Activated T-cell treated with anti-CD3 and anti-CD28 coated beads, Interleukin-2, amount 50 U/mL, for 72 hours (primary cell): ENCODE results near the gene NLRP1. TPM values are rescaled to one million over a fixed set of nuclear protein-coding genes. Genes with fewer than 3 reads are reported as not detected.

Experiments used
- ATAC-seq, 2 donors: fragments of 150-1000 bp; cut with Tn5 transposase; replicated peaks in 1 of 2; 2 replicates each; pipeline ENCODE4 v1.10.0; 2021; ENCODE audit warnings: moderate library complexity in 2 of 2, mild to moderate bottlenecking in 1 of 2
- DNase-seq, 2 donors: peaks; one replicate each; pipeline ENCODE4 v3.0.0; 2021 to 2022; ENCODE audit warnings: mixed read lengths in 1 of 2
- H3K27ac Mint-ChIP-seq: one replicate; pipeline ENCODE4 v1.8.0; 2022; ENCODE audit warnings: mild to moderate bottlenecking, moderate library complexity, mixed read lengths
- H3K27me3 Mint-ChIP-seq: one replicate; pipeline ENCODE4 v1.8.0; 2022; ENCODE audit warnings: low read depth, mixed read lengths
- H3K36me3 Mint-ChIP-seq, 2 donors: one replicate each; pipeline ENCODE4 v1.8.0; 2022; ENCODE audit warnings: mixed read lengths in 2 of 2, mild to moderate bottlenecking in 1 of 2; ENCODE audit not compliant: insufficient read depth in 2 of 2
- H3K4me1 Mint-ChIP-seq: one replicate; pipeline ENCODE4 v1.8.0; 2022; ENCODE audit warnings: low read depth, mixed read lengths
- H3K4me3 Mint-ChIP-seq, 2 donors: one replicate each; pipeline ENCODE4 v1.8.0; 2022; ENCODE audit warnings: mild to moderate bottlenecking in 2 of 2, mixed read lengths in 2 of 2, moderate library complexity in 2 of 2
- H3K9me3 Mint-ChIP-seq, 2 donors: one replicate each; pipeline ENCODE4 v1.8.0; 2022; ENCODE audit warnings: mixed read lengths in 2 of 2
- total RNA-seq, 2 donors: library from RNA; stranded (reverse); gene quantifications; one replicate each; pipeline ENCODE4 v1.2.3, GENCODE V29; 2022

The NLRP1 gene
- total RNA-seq, 2 donors from 2014 or later: 79.0 to 83.9 TPM

DNA sequence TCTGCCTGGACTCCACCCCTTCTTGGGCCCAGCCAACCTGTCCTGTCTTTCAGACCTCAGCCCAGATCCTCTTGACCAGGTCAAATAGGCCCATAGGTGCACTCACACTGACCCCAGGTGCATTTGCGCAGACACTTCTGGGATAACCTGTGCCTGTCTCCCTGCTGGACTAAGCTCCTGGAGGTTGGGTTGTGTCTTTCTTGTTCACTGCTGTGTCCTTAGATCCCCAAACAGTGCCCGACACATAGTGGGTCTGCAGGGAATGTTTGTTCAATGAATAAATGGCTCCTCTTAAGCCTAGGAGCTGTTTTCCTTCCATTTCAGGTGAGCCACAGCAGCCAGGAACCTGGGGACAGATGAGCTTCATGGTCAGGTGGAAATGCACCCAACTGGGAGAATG, 48.9 kb downstream of the NLRP1 start:
- Mint-ChIP-seq H3K27me3 (no peaks in the 10 kb centered on the region), H3K4me1 (no peaks in the 10 kb centered on the region), H3K27ac (peak overlapping the region; percentile 16), H3K4me3 (no peak overlapping the region), H3K36me3 (peaks cover 2 to 5% of the 10 kb centered on the region in 2 donors), H3K9me3 (no peaks in the 10 kb centered on the region)
- DNase-seq: no peak
- ATAC-seq: no peak

DNA sequence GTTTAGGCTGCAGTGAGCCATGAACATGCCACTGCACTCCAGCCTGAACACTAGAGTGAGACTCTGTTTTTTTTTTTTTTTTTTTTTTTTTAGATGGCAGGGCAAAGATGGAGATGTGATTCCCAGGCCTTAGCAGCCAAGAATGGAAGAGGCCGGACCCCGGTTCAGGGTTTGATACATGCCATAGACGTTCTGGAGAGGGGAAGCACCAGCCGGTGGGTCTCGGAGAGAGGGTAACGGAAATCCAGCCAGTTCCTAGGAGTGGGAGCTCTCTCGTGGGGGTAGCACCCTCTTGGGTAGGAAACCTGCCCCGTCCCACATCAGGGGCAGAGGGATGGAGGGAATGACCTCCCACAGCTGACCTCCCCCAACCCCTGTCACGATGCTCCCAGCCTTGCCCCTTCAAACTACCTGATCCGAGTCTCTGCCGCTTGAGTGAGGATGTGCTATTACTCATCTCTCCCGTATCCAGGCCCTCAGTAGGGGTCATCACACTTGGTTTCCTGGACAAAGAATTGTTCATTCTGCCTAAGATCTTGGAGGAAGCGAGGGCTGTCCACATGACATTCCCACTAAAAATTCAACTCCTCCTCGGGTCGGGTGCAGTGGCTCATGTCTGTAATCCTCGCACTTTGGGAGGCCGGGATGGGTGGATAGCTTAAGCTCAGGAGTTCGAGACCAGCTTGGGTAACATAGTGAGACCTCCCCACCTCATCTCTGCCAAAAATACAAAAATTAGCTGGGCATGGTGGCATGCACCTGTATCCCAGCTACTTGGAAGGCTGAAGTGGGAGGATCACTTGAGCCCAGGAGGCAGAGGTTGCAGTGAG, 50.6 kb downstream of the NLRP1 start:
- H3K27me3 Mint-ChIP-seq: no peaks in the 10 kb centered on the region
- no peaks in the 10 kb centered on the region for H3K4me1 Mint-ChIP-seq
- no peak overlapping the region for H3K27ac Mint-ChIP-seq
- H3K9me3 Mint-ChIP-seq: no peaks in the 10 kb centered on the region
- no peak overlapping the region for H3K4me3 Mint-ChIP-seq
- ATAC-seq: no peak
- DNase-seq: no peak
- H3K36me3 Mint-ChIP-seq: peaks cover 5 to 7% of the 10 kb centered on the region in 2 donors

DNA sequence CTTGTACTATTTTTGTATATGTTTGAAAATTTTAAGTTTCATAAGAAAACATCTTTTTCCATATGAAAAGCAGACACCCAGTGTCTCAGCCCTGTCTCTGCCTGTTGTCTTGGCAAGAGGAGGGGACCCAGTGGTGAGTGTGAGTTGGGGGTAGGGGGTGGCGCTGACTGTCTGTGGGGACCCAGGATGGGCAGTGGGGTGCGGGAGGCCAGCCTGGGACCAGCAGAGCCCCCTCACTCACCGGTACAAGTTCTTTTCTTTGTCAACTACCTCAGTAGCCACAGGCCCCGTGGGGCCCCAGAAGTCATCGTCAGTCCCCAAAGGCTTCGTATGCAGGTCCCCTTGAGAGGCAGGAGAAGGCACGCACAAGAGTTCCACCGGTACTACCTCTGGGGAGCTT, 51.7 kb downstream of the NLRP1 start:
- no peaks in the 10 kb centered on the region for H3K27me3 Mint-ChIP-seq
- no peak overlapping the region for H3K4me3 Mint-ChIP-seq
- peaks cover 5 to 7% of the 10 kb centered on the region in 2 donors for H3K36me3 Mint-ChIP-seq
- ATAC-seq (no peak), DNase-seq (no peak)
- H3K9me3 Mint-ChIP-seq: no peaks in the 10 kb centered on the region
- no peaks in the 10 kb centered on the region for H3K4me1 Mint-ChIP-seq
- no peak overlapping the region for H3K27ac Mint-ChIP-seq

DNA sequence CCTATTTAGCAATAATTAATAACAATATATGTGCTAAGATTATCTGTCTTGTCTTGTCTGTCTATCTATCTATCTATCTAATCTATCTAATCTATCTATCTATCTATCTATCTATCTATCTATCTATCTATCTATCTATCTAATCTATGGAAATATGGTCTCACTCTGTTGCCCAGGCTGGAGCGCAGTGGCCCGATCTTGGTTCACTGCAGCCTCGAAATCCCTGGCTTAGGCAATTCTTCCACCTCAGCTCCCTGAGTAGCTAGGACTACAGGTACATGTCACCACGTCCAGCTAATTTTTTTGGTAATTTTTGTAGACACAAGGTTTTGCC, 53.3 kb downstream of the NLRP1 start:
- Mint-ChIP-seq H3K36me3 (peaks cover 4 to 5% of the 10 kb centered on the region in 2 donors), H3K4me1 (peaks cover 15% of the 10 kb centered on the region), H3K27ac (no peak overlapping the region), H3K4me3 (no peak overlapping the region), H3K27me3 (no peaks in the 10 kb centered on the region), H3K9me3 (no peaks in the 10 kb centered on the region)
- no peak for ATAC-seq
- DNase-seq: no peak

DNA sequence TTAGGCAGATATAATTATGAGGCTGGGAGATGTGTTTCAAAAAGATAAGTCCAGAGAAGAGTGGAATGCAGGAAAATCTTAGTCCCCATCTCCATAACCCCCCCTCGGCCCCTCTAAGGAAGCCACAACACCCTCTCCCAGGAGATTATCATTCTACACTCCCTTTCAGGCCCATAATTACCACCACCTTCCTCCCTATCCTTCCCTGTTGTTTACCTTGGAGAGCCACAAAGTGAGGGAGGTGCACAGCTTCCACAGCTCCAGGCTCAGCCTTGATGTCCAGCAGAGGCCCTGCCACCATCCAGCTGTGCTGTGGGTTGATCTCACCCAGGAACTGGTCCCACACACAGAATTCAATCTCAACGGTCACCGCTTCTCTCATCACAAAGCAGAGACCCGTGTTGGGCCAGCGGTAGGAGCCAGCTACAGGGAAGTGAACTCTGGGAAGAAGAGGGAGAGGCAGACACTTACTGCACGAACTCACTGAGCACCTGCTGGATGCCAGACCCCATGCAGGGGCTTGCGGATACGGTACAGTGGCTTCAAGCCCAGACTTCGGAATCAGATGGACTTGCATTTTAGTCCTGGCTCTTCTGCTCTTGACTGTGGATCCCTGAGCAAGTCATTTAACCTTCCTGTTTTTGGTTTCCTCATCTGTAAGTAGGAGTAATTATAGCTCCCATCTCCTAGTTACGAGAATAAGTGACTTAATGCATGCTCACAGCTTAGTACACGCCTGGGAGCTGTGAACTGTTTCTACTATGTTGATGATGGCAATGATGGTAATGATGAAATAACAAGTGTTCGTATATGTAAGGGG, 53.8 kb downstream of the NLRP1 start:
- H3K4me3 Mint-ChIP-seq: no peak overlapping the region
- no peaks in the 10 kb centered on the region for H3K27me3 Mint-ChIP-seq
- peaks cover 4 to 5% of the 10 kb centered on the region in 2 donors for H3K36me3 Mint-ChIP-seq
- no peaks in the 10 kb centered on the region for H3K9me3 Mint-ChIP-seq
- H3K4me1 Mint-ChIP-seq: peaks cover 18% of the 10 kb centered on the region
- DNase-seq (no peak), ATAC-seq (no peak)
- H3K27ac Mint-ChIP-seq: peak overlapping the region; percentile 21

DNA sequence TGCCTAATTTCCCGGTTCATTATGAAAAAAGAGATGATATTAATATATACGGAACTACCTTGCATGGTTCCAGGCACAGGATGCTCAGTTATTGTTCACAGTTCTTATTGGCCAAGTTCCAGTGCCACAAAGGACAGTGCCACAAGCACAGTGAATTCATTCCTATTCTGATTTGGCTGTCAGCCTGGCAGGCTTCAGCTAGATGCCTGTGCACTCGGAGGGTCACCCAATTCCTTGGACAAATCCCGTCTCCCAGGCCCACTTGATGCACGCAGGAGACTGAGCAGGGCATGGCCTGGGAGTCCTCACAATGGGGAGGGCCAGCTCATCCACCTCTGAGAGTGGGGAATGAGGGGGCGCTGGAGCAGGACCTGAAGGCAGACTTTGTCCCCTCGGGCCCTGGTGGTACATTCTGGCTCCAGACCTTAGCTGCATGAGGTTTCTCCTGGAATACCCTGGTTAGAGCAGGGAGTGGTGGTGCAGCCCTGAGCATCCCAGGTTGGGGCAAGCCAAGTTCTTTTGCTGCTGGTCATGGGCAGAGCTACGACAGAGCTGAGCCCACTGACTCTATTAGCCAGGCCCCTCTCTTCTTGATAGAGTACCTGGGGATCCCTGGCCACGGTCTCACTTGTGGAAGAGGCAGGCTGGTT, 56.6 kb downstream of the NLRP1 start:
- peaks cover 18% of the 10 kb centered on the region for H3K4me1 Mint-ChIP-seq
- no peaks in the 10 kb centered on the region for H3K27me3 Mint-ChIP-seq
- DNase-seq: no peak
- H3K9me3 Mint-ChIP-seq: no peaks in the 10 kb centered on the region
- H3K27ac Mint-ChIP-seq: no peak overlapping the region
- ATAC-seq: no peak
- no peak overlapping the region for H3K4me3 Mint-ChIP-seq
- peaks cover 4 to 5% of the 10 kb centered on the region in 2 donors for H3K36me3 Mint-ChIP-seq

DNA sequence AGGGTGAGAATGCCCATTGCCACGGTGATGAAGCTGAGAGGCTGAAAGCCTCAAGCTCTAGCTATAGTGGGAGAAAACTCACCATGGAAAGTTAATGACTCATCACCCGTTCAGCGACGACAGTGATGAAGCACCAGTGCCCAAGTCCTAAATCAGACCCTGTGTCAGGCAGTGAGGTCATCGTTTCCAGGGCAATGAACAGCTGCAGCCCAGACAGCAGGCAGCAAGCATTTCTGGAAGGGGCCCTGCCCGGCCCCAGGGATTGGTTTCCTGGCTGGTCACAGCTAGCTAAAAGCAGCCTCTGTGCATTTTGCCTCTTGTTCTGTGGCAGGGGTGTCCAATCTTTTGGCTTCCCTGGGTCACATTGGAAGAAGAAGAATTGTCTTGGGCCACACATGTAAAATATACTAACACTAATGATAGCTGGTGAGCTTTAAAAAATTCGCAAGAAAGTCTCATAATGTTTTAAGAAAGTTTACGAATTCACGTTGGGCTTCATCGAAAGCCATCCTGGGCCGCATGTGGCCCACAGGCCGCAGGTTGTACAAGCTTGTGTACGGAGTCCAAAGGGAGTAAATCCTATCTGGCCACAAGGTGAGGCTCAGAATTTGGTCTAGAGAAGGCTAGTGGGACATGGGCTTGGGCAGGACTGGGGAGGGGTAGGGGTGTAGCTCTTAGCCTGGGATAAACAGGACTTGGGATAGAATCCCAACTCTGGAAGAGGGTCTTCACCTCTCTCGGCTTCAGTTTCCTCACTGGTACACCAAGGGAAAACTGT, 57.3 kb downstream of the NLRP1 start:
- Mint-ChIP-seq H3K9me3 (no peaks in the 10 kb centered on the region), H3K36me3 (peaks cover 3 to 4% of the 10 kb centered on the region in 2 donors), H3K27me3 (no peaks in the 10 kb centered on the region), H3K4me3 (peak overlapping the region in 1 of 2 donors; percentile 33), H3K4me1 (peaks cover 18% of the 10 kb centered on the region), H3K27ac (peak overlapping the region; percentile 67)
- DNase-seq (peak; percentile 74 to 83), ATAC-seq (peak; percentile 99)

DNA sequence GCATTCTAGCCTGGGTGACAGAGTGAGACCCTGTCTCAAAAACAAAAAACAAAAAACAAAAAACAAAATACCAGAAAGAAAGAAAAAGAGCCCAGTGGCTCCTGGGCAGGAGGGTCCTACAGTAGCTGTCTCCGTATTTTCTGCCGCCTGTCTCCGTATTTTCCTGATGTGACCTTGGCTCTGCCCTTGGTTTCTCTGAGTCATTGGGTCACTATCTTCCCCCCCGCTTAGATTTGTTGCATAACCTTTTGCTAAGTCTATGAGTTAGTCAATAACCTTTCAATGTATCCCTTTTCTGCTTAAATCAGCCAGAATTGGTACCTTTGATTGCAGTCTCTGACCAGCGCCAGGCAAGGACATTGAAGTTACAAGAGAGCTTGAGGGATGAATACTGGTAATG, 61.1 kb downstream of the NLRP1 start:
- Mint-ChIP-seq H3K4me3 (no peak overlapping the region), H3K4me1 (peaks cover 18% of the 10 kb centered on the region), H3K36me3 (peaks cover 0 to 1% of the 10 kb centered on the region in 2 donors), H3K9me3 (no peaks in the 10 kb centered on the region), H3K27me3 (no peaks in the 10 kb centered on the region), H3K27ac (no peak overlapping the region)
- ATAC-seq: no peak
- no peak for DNase-seq

DNA sequence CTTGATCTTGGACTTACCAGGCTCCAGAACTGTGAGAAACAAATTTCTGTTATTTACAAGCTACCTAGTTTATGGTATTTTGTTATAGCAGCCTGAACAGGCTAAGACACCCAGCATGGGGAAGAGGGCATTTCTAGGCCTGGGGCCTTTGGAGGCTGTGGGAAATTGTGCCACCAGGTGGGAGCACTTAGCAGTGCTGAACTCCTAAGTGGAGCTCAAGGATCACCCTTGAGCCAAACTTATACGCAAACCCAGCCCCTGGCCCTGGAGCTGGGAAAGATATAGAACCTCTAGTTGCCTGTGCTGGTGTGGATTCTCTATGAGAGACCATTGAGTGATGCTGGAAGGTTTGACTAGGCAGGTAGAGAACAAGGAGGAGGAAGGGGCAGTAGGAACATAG, 61.8 kb downstream of the NLRP1 start:
- Mint-ChIP-seq H3K9me3 (no peaks in the 10 kb centered on the region), H3K27me3 (no peaks in the 10 kb centered on the region), H3K4me1 (peaks cover 17% of the 10 kb centered on the region), H3K27ac (no peak overlapping the region), H3K4me3 (no peak overlapping the region), H3K36me3 (peaks cover 0 to 1% of the 10 kb centered on the region in 2 donors)
- ATAC-seq (no peak), DNase-seq (no peak)

DNA sequence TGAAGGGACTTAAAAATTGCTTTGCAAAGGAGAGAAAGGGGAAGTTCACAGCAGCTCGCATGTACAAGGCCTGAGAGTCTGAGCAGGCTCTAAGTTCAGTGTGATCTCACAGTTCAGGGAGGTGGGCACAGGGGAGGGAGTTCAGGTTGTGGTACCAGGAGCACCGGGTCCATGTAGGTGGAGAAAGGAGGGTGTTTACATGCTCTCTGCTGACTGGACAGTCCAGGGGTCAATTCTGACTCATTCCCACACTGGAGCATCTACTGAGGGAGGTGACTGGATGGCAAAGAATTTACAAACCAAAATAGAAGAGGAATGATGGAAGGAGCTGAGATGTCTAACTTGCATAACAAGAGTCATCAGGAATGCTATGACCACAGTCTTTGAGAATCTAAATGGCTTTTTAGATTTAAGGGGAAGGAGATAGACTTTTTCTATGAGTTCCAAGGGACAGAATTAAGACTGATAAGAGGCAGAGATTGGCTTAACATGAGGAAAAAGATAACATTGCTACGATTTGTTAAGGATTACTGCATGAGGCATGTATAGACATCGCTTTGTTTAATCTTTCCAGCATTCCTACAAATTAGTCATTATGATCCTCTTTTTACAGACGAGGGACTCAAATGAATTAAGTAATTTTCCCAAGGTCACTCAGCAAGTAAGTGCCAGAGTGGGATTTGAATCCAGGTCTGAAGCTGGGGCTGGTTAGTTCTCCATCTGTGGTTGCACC, 68.1 kb downstream of the NLRP1 start:
- no peak for ATAC-seq
- DNase-seq: no peak
- no peak overlapping the region for H3K4me3 Mint-ChIP-seq
- no peaks in the 10 kb centered on the region for H3K9me3 Mint-ChIP-seq
- H3K36me3 Mint-ChIP-seq: peaks cover 4 to 7% of the 10 kb centered on the region in 2 donors
- peaks cover 22% of the 10 kb centered on the region for H3K4me1 Mint-ChIP-seq
- H3K27me3 Mint-ChIP-seq: no peaks in the 10 kb centered on the region
- peak overlapping the region; percentile 34 for H3K27ac Mint-ChIP-seq

DNA sequence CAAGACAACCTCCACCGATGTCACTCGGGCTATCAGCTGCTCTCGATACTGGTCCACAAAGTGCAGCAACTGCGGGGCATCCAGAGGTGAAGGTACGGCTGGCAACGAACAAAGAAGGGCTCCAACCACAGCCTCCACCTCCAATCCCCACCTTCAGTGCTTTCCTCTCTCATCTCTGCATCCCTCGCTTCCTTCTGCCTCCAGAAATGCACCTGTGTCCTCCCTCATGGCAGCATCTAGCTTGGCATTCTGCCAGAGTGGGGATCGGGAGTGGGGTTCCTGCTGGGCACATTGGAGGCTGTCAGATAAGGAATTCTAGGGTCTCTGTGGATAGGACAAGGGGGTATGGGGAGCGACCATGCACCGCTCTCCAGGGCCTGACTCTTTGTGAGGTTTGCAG, 69.3 kb downstream of the NLRP1 start:
- DNase-seq: no peak
- Mint-ChIP-seq H3K4me3 (no peak overlapping the region), H3K27ac (no peak overlapping the region)

DNA sequence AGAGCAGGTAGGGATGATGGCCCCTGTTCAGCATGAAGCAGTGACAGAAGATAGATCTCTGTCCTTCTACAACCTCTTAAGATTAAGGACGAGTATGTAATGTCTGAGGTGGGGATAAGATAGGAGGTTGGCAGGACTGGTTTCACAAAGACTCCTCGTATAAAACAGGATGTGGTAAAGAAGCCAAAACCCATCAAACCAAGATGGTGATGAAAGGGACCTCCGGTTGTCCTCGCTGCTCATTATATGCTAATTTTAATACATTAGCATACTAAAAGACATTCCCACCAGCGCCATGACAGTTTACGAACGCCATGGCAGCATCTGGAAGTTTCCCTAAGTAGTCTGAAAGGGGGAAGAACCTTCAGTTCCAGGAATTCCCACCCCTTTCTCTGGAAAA, 70.7 kb downstream of the NLRP1 start:
- Mint-ChIP-seq H3K4me1 (peaks cover 22% of the 10 kb centered on the region), H3K36me3 (peaks cover 4 to 7% of the 10 kb centered on the region in 2 donors)

More for the DNA sequence above, 69.3 kb downstream of the NLRP1 start:
- no peak for ATAC-seq
- no peaks in the 10 kb centered on the region for H3K9me3 Mint-ChIP-seq
- H3K36me3 Mint-ChIP-seq: peaks cover 4 to 7% of the 10 kb centered on the region in 2 donors
- H3K27me3 Mint-ChIP-seq: no peaks in the 10 kb centered on the region
- H3K4me1 Mint-ChIP-seq: peaks cover 22% of the 10 kb centered on the region

More for the DNA sequence above, 70.7 kb downstream of the NLRP1 start:
- peak overlapping the region; percentile 59 for H3K27ac Mint-ChIP-seq
- ATAC-seq (peak; percentile 58 to 74), DNase-seq (no peak)
- H3K9me3 Mint-ChIP-seq: no peaks in the 10 kb centered on the region
- H3K4me3 Mint-ChIP-seq: peak overlapping the region in 1 of 2 donors; percentile 21
- H3K27me3 Mint-ChIP-seq: no peaks in the 10 kb centered on the region
